Cerebellar cortex (tissue), 1 donor: Measurements from ENCODE around the gene TEDC1.
A peak's percentile ranks its signal among the peaks of the same experiment; 100 is the strongest.

Experiments
- DNase-seq: peaks from one replicate; pipeline ENCODE4 v3.0.0-alpha.2; 2015; ENCODE audit warnings: low spot score

TEDC1 gene

GRCh38 chr14:105456736-105457617 lies 34.1 kb upstream of the TEDC1 start:
- DNase-seq = no peak

DNA sequence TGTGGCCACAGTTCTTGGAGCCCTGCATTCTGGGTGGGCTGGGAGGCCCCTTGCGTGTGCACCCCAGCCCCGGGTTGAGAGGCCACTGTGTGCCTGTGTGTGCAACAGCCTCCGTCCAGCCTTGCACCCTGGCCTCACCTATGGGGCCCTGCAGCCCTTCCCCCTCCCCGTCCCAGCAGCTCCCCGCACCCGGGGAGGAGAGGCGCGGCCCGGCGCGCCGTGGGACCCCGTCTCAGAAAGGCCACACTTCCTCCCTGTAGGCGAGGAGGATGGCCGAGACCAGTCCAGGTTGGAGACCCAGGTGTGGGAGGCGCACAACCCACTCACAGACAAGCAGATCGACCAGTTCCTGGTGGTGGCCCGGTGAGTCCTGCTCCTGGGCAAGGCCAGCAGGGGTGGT lies 33.0 kb upstream of the TEDC1 start:
- DNase-seq = no peak

DNA sequence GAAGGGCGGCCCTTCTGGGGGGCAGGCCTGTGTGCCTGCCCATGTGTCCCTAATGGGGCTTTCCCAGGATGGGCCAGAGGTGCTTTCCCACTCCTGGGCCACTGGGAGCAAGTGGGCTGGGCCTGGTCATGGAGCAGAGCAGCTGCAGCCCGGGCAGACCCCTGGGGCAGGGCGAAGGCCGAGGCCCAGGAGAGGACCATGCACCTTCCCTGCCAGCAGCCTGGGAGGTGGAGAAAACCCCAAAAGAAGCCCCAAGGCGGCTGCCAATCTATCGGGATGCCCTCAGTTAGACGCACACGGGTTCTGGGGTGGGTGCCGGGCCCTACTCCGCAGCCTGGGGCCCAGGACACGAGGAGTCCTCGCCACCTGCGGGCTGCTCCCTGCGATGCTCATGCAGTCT lies 32.5 kb upstream of the TEDC1 start:
- no peak for DNase-seq

DNA sequence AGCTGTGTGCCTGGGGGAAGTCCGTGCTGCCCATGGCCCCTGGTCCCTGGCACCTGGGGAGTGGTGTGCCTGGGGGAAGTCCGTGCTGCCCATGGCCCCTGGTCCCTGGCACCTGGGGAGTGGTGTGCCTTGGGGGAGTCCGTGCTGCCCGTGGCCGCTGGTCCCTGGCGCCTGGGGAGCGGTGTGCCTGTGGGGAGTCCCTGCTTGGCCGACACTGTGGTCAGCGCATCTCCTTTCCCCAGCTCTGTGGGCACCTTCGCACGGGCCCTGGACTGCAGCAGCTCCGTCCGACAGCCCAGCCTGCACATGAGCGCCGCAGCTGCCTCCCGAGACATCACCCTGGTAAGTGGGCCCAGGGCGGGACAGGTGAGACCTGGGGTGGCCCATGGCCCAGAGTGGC lies 30.9 kb upstream of the TEDC1 start:
- no peak for DNase-seq

GRCh38 chr14:105460616-105461015 lies 30.4 kb upstream of the TEDC1 start:
- no peak for DNase-seq

- no peak for DNase-seq
Measured at GRCh38 chr14:105461903-105462302, 29.1 kb upstream of the TEDC1 start.

GRCh38 chr14:105464501-105464900 lies 26.5 kb upstream of the TEDC1 start:
- DNase-seq = no peak

DNA sequence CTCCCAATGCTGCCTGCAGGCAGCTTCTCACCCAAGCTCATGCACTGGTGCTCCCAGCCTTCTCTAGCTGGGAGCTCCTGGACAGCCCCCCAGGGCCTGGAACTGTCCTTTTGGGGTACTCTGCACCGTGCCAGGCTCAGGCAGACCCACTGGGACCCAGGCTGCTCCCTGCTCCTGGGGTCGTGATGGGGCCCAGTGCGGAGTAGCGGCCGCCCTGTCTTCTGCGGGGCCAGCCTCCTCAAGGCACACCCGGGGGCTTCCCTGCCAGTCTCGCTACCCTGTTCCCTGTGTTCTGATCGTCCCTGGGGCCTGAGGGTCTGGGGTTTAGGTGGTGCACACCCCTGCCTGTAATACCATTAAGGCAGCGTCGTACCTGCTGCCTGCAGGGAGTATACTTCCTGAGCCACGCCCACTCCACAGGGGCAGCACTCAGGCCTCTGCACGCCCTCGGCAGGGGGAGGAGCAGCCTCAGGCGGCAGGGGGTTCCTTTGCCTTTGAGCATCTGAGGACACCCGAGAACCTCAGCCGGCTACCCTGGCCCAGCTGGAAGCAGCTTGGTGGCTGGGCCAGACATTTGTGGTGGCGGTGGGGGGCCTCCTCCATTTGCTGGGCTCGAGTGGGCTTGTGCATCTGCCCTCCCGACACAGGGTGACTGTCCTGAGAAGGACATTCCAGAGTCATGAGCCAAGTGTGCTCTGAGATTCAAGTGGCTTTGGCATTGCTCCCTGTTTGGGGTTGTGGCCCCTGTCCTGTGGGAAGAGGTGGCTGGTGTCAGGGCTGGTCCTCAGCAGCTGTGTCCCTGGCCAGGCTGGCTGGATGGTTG lies 25.6 kb upstream of the TEDC1 start:
- DNase-seq = no peak

- no peak for DNase-seq
Measured at GRCh38 chr14:105466531-105467248, 24.4 kb upstream of the TEDC1 start.

DNA sequence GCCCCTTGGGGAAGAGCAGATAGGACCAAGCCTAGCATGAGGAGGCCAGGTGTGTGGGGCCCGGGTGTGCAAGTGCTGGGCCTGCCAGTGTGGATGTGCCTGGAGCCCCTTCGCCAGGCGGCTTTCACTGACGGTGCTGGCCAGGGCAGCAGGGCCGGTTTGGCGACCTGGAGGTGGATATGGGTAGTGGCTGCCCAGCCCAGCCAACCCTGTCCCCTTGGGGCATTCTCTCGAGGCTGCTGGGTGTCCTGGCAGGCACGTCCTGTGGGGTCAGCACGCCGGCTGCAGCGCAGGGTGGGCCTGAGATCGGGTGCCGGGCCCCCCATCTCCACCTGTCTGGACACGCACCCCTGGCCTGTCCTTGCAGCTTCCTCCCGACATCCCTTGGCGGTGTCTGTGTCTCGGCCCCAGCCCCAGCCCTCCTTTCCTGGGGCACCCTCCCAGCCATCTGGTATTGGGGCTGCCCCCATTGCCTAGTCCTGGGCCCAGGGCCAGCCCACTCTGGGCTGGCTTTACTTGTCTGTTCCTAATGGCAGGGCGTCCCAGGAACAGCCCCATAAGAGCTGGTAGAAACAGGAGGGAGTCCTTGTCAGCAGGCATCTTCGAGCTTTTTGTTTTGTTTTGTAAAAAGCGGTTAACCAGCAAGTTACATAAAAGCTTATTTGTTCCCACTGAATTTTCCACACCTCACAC lies 23.7 kb upstream of the TEDC1 start:
- peak; percentile 51 for DNase-seq

- peak; percentile 85 for DNase-seq
Measured at GRCh38 chr14:105467942-105468471, 23.0 kb upstream of the TEDC1 start.

- no peak for DNase-seq
Measured at GRCh38 chr14:105468621-105469241, 22.3 kb upstream of the TEDC1 start.

GRCh38 chr14:105469456-105470349 lies 21.3 kb upstream of the TEDC1 start:
- DNase-seq = no peak

GRCh38 chr14:105470350-105471296 lies 20.4 kb upstream of the TEDC1 start:
- no peak for DNase-seq

GRCh38 chr14:105471297-105471821 lies 19.7 kb upstream of the TEDC1 start:
- no peak for DNase-seq

- DNase-seq = no peak
Measured at GRCh38 chr14:105471823-105472485, 19.1 kb upstream of the TEDC1 start.

GRCh38 chr14:105472486-105472991 lies 18.5 kb upstream of the TEDC1 start:
- DNase-seq = no peak
